ENCODE results near the gene CPN1.

DNA sequence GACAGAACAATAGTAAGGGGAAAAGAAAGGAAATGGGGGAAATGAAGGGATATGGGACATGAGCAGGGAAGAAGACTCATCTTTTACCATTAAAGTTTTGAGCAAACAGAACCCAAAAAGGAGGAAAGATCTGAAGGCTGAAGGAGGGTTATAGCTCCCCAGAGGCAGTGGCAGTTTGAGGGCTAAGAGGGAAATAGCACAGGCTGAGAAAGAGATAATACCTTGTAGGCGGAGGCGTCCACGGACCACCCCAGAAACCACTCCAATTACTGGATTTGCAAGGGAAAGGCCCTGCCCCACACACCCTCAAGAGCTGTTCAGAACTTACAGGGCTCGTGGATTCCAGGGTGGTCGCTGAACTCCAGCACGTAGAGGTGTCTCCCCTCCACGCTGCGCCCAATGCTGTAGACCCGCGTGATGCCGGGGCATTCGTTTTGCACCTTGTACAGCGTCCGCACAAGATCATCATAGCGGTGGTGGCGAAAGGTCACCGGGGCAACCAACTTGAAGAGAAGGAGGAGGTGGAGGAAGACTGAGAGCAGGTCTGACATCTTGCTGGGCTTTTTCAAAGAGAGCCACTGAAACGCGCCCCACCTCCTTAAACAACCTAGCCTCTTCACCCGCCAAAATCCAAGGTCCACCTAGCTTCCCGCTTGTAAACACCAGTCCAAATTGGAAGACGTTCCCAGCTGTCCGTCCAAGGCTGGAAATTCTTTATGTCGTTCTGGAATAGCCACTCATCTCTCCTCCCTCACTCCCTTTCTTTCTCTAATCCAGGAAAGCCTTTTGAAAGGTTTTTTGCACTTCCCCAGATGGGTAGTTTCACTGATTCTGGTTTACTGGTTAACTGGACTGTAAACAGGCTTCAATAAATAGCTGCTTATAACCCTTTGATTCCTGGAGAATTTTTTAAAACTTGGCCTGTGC, at the start of gene CPN1:
- TF ChIP-seq, protein P1, sequence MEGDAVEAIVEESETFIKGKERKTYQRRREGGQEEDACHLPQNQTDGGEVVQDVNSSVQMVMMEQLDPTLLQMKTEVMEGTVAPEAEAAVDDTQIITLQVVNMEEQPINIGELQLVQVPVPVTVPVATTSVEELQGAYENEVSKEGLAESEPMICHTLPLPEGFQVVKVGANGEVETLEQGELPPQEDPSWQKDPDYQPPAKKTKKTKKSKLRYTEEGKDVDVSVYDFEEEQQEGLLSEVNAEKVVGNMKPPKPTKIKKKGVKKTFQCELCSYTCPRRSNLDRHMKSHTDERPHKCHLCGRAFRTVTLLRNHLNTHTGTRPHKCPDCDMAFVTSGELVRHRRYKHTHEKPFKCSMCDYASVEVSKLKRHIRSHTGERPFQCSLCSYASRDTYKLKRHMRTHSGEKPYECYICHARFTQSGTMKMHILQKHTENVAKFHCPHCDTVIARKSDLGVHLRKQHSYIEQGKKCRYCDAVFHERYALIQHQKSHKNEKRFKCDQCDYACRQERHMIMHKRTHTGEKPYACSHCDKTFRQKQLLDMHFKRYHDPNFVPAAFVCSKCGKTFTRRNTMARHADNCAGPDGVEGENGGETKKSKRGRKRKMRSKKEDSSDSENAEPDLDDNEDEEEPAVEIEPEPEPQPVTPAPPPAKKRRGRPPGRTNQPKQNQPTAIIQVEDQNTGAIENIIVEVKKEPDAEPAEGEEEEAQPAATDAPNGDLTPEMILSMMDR (IDR thresholded peaks at IDR 0.05): no peak
- TF ChIP-seq POLR2AphosphoS5 (IDR thresholded peaks at IDR 0.05) (no peak), EP300 (IDR thresholded peaks at IDR 0.05) (no peak), POLR2A (IDR thresholded peaks at IDR 0.05) (no peak)

Data from stomach (tissue), 4 donors.